Measurements from ENCODE around the gene SCLY. TPM values are rescaled to one million over a fixed set of nuclear protein-coding genes. Genes with fewer than 3 reads are reported as not detected.
A peak's percentile ranks its signal among the peaks of the same experiment; 100 is the strongest.

SCLY gene
- total and polyA plus RNA-seq, 2 of the 13 experiments (the other 11 are each of a cell fraction or from before 2014, with no cell fraction given), result 27.9 to 38.6 TPM

DNA sequence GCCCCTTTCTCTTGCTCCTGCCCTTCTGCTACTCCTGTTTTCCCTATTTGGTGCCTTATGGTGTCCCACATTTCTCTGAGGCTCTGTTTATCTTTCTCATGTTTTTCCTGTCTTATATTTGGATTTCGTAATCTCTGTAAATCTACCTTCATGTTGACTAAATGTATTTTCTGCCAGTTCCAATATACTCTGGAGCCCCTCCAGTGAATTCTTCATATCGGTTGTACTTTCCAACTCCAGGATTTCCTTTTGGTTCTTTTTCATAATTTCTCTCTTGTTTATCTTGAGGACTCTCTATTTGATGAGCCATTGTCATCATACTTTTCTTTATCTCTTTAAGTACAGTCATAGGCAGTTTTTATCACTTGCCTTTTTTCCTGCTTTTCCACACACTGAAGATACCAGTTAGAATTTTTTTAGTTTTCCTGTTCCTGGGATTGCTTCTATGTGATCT is 19.1 kb downstream of the SCLY start (continued):
- peak; percentile 71; the same call in 1 of the 2 replicates for TF ChIP-seq ZNF12 (CRISPR knock-in tag; IDR thresholded peaks at IDR 0.05)
- no peak for TF ChIP-seq ZNF343 (CRISPR knock-in tag; IDR thresholded peaks at IDR 0.05)
- peak; percentile 63; the same call in 1 of the 2 replicates for TF ChIP-seq ZNF761 (CRISPR knock-in tag; conservative IDR thresholded peaks at IDR 0.05)
- peak; percentile 63 for TF ChIP-seq KLF6 (CRISPR knock-in tag; IDR thresholded peaks at IDR 0.05)
- TF ChIP-seq THRA (CRISPR knock-in tag; IDR thresholded peaks at IDR 0.05; ENCODE audit: borderline replicate concordance), result peak; percentile 83
- TF ChIP-seq SMAD3 (CRISPR knock-in tag; IDR thresholded peaks at IDR 0.05), result peak; percentile 96
- TF ChIP-seq ZNF674 (CRISPR knock-in tag; IDR thresholded peaks at IDR 0.05; ENCODE audit: low read depth), result no peak
- no peak for TF ChIP-seq MLXIP (CRISPR knock-in tag; IDR thresholded peaks at IDR 0.05; ENCODE audit: borderline replicate concordance)
- no peak for TF ChIP-seq HNRNPLL (IDR thresholded peaks at IDR 0.05; ENCODE audit: low read depth, low read length, poor library complexity, severe bottlenecking)
- no peak for TF ChIP-seq TEAD2 (CRISPR knock-in tag; IDR thresholded peaks at IDR 0.05)
- TF ChIP-seq HOXA7 (CRISPR knock-in tag; IDR thresholded peaks at IDR 0.05), result no peak
- TF ChIP-seq RFX5 (IDR thresholded peaks at IDR 0.05; ENCODE audit: low read depth, low read length), result no peak
- peak; percentile 63; the same call in 1 of the 2 replicates for TF ChIP-seq ZMYM4 (CRISPR knock-in tag; IDR thresholded peaks at IDR 0.05)
- TF ChIP-seq BORCS8-MEF2B (CRISPR knock-in tag; IDR thresholded peaks at IDR 0.05), result no peak
- TF ChIP-seq PATZ1 (CRISPR knock-in tag; IDR thresholded peaks at IDR 0.05), result peak; percentile 84
- TF ChIP-seq MXD1 (CRISPR knock-in tag; IDR thresholded peaks at IDR 0.05), result no peak
- peak; percentile 97 for TF ChIP-seq ZKSCAN8 (CRISPR knock-in tag; IDR thresholded peaks at IDR 0.05; ENCODE audit: borderline replicate concordance)
- no peak for TF ChIP-seq ZNF282 (IDR thresholded peaks at IDR 0.05; ENCODE audit: partially characterized antibody)
- TF ChIP-seq POLR2AphosphoS2 (IDR thresholded peaks at IDR 0.05; ENCODE audit: low read depth, low read length), result no peak
- TF ChIP-seq MYNN (CRISPR knock-in tag; IDR thresholded peaks at IDR 0.05; ENCODE audit: low read depth), result no peak
- TF ChIP-seq NAIF1 (CRISPR knock-in tag; IDR thresholded peaks at IDR 0.05; ENCODE audit: borderline replicate concordance), result no peak
- TF ChIP-seq RXRA (CRISPR knock-in tag; IDR thresholded peaks at IDR 0.05), result no peak
- no peak for TF ChIP-seq CSRNP2 (CRISPR knock-in tag; conservative IDR thresholded peaks at IDR 0.05; ENCODE audit: low read depth)
- peak; percentile 90 for TF ChIP-seq KLF9 (CRISPR knock-in tag; IDR thresholded peaks at IDR 0.05; ENCODE audit: low read depth)
